GM19351 (cell line): ENCODE measurements around the gene SQSTM1.
"Not testable (repeated sequence)": the region's sequence is repeated elsewhere in the genome, so short reads cannot be mapped to it uniquely, and the experiment has no call there.

Experiments used
- ATAC-seq: cut with Tn5 transposase; IDR thresholded peaks from one replicate; pipeline ENCODE4 v1.9.1; 2021; ENCODE audit warnings: mild to moderate bottlenecking, moderate library complexity; ENCODE audit not compliant: unreplicated experiment

SQSTM1 gene

GRCh38 chr5:179823937-179824744 lies 3.4 kb downstream of the SQSTM1 start:
- no peak for ATAC-seq

GRCh38 chr5:179824745-179825112 lies 4.0 kb downstream of the SQSTM1 start:
- no peak for ATAC-seq

- no peak for ATAC-seq
Observed at GRCh38 chr5:179825655-179826182, 5.0 kb downstream of the SQSTM1 start.

GRCh38 chr5:179827680-179828079 lies 7.0 kb downstream of the SQSTM1 start:
- no peak for ATAC-seq

GRCh38 chr5:179828756-179829421 lies 8.2 kb downstream of the SQSTM1 start:
- no peak for ATAC-seq

GRCh38 chr5:179829732-179830435 lies 9.2 kb downstream of the SQSTM1 start:
- no peak for ATAC-seq

- ATAC-seq, result no peak
Observed at GRCh38 chr5:179830818-179831468, 10.2 kb downstream of the SQSTM1 start.

- ATAC-seq, result no peak
Observed at GRCh38 chr5:179832039-179832745, 11.5 kb downstream of the SQSTM1 start.

GRCh38 chr5:179833056-179833708 lies 12.5 kb downstream of the SQSTM1 start:
- ATAC-seq, result no peak

GRCh38 chr5:179833709-179834070 lies 13.0 kb downstream of the SQSTM1 start:
- ATAC-seq, result no peak

GRCh38 chr5:179834120-179834519 lies 13.4 kb downstream of the SQSTM1 start:
- ATAC-seq, result no peak

- not testable (repeated sequence) for ATAC-seq
Observed at GRCh38 chr5:179834871-179835270, 14.2 kb downstream of the SQSTM1 start.

GRCh38 chr5:179836225-179837019 lies 15.7 kb downstream of the SQSTM1 start:
- ATAC-seq, result peak; percentile 68

- no peak for ATAC-seq
Observed at GRCh38 chr5:179837076-179838011, 16.6 kb downstream of the SQSTM1 start.

GRCh38 chr5:179839328-179840256 lies 18.9 kb downstream of the SQSTM1 start:
- no peak for ATAC-seq

- ATAC-seq, result no peak
Observed at GRCh38 chr5:179840321-179840720, 19.6 kb downstream of the SQSTM1 start.

GRCh38 chr5:179840766-179841165 lies 20.1 kb downstream of the SQSTM1 start:
- ATAC-seq, result no peak
